AG08395 (cell line): ENCODE measurements around the gene ADAM12.

ENCODE experiments used
- DNase-seq: peaks from one replicate; pipeline ENCODE4 v3.0.0; 2012; ENCODE audit warnings: mixed read lengths, low spot score

Gene ADAM12

GRCh38 chr10:126214021-126214420, 174.3 kb downstream of the ADAM12 start:
- no peak for DNase-seq

- DNase-seq: no peak
These were observed 175.5 kb downstream of the ADAM12 start for GRCh38 chr10:126212738-126213137.

GRCh38 chr10:126210051-126210651, 178.1 kb downstream of the ADAM12 start:
- no peak for DNase-seq

GRCh38 chr10:126209451-126209850, 178.8 kb downstream of the ADAM12 start:
- no peak for DNase-seq

GRCh38 chr10:126208726-126209302, 179.5 kb downstream of the ADAM12 start:
- DNase-seq: no peak

- no peak for DNase-seq
These were observed 180.4 kb downstream of the ADAM12 start for GRCh38 chr10:126207851-126208250.

- DNase-seq: peak; percentile 26
These were observed 180.9 kb downstream of the ADAM12 start for GRCh38 chr10:126207313-126207771.

GRCh38 chr10:126205486-126206205, 182.6 kb downstream of the ADAM12 start:
- no peak for DNase-seq

- DNase-seq: no peak
These were observed 184.0 kb downstream of the ADAM12 start for GRCh38 chr10:126204320-126204719.

GRCh38 chr10:126203746-126204145, 184.5 kb downstream of the ADAM12 start:
- no peak for DNase-seq

GRCh38 chr10:126201603-126202002, 186.7 kb downstream of the ADAM12 start:
- no peak for DNase-seq

- DNase-seq: peak; percentile 54
These were observed 188.9 kb downstream of the ADAM12 start for GRCh38 chr10:126199221-126199998.

- no peak for DNase-seq
These were observed 189.6 kb downstream of the ADAM12 start for GRCh38 chr10:126198681-126199080.

- no peak for DNase-seq
These were observed 191.2 kb downstream of the ADAM12 start for GRCh38 chr10:126197036-126197543.

GRCh38 chr10:126196281-126196680, 192.0 kb downstream of the ADAM12 start:
- no peak for DNase-seq

- DNase-seq: no peak
These were observed 197.1 kb downstream of the ADAM12 start for GRCh38 chr10:126191192-126191591.

- DNase-seq: no peak
These were observed 199.5 kb downstream of the ADAM12 start for GRCh38 chr10:126188679-126189200.

- no peak for DNase-seq
These were observed 200.9 kb downstream of the ADAM12 start for GRCh38 chr10:126187399-126187798.

GRCh38 chr10:126186766-126187165, 201.5 kb downstream of the ADAM12 start:
- DNase-seq: no peak

- DNase-seq: no peak
These were observed 202.4 kb downstream of the ADAM12 start for GRCh38 chr10:126185676-126186447.

GRCh38 chr10:126181626-126182025, 206.7 kb downstream of the ADAM12 start:
- DNase-seq: no peak
